PC-3 (cell line): ENCODE results near the gene AUP1. TPM values are rescaled to one million over a fixed set of nuclear protein-coding genes. Genes with fewer than 3 reads are reported as not detected.

Experiments used
- ATAC-seq: fragments of 200-7000 bp; cut with Tn5 transposase; 2 replicates; pipeline ENCODE4 v1.9.1; 2020; ENCODE audit warnings: mild to moderate bottlenecking, moderate library complexity
- BruUV-seq: library from RNA; stranded (reverse); fragments of 400-500 nt; replicated peaks from 2 replicates; lab custom pipeline; 2021; lab: Mats Ljungman, UMichigan
- CTCF ChIA-PET: fragments of 300-600 bp; sonication (Branson Sonifier 250); formaldehyde crosslinking; loops from one replicate; lab custom pipeline; 2022; ENCODE audit warnings: antibody characterized with exemption; lab: Charles Lee
- POLR2A ChIA-PET: fragments of 300-600 bp; sonication (Branson Sonifier 250); formaldehyde crosslinking; loops from one replicate; lab custom pipeline; 2022; ENCODE audit warnings: antibody characterized with exemption; ENCODE audit not compliant: unreplicated experiment; lab: Charles Lee
- DNase-seq: peaks from one replicate; pipeline ENCODE4 v3.0.0-alpha.2; 2015
- H2AFZ ChIP-seq: fragments of 300-600 bp; sonication (generic); 2 replicates; pipeline ENCODE4 v1.6.0; 2016; ENCODE audit warnings: antibody characterized with exemption, low read length
- H3F3A ChIP-seq: fragments of 300-600 bp; sonication (generic); one replicate; pipeline ENCODE4 v1.6.0; 2017; ENCODE audit warnings: antibody characterized with exemption, low read length, control low read depth, mild to moderate bottlenecking; ENCODE audit not compliant: unreplicated experiment
- H3K27ac ChIP-seq: fragments of 300-600 bp; sonication (generic); 2 replicates; pipeline ENCODE4 v1.5.1; 2016; ENCODE audit warnings: mild to moderate bottlenecking, low read length
- H3K27me3 ChIP-seq: fragments of 300-600 bp; sonication (generic); 2 replicates; pipeline ENCODE4 v1.6.1; 2016; ENCODE audit warnings: low read length, mixed read lengths
- H3K36me3 ChIP-seq: fragments of 300-600 bp; sonication (generic); 2 replicates; pipeline ENCODE4 v1.6.1; 2016; ENCODE audit warnings: low read depth, mixed run types, low read length, mixed read lengths
- H3K4me1 ChIP-seq: fragments of 300-600 bp; sonication (generic); 2 replicates; pipeline ENCODE4 v1.5.1; 2016; ENCODE audit warnings: low read length; ENCODE audit not compliant: insufficient read depth
- H3K4me2 ChIP-seq: fragments of 300-600 bp; sonication (generic); 2 replicates; pipeline ENCODE4 v1.6.0; 2016; ENCODE audit warnings: low read length
- H3K4me3 ChIP-seq: fragments of 300-600 bp; sonication (generic); 2 replicates; pipeline ENCODE4 v1.5.1; 2016; ENCODE audit warnings: mild to moderate bottlenecking, low read length, mixed read lengths
- H3K79me2 ChIP-seq: fragments of 300-600 bp; sonication (generic); 2 replicates; pipeline ENCODE4 v1.6.1; 2017; ENCODE audit warnings: low read length, mixed read lengths
- H3K9ac ChIP-seq: fragments of 300-600 bp; sonication (generic); 2 replicates; pipeline ENCODE4 v1.6.0; 2016; ENCODE audit warnings: mild to moderate bottlenecking, low read length
- H3K9me2 ChIP-seq: fragments of 300-600 bp; sonication (generic); replicated peaks from 2 replicates; pipeline ENCODE4 v1.6.1; 2016; ENCODE audit warnings: mixed run types, low read length, mixed read lengths
- H3K9me3 ChIP-seq: fragments of 300-600 bp; sonication (generic); 2 replicates; pipeline ENCODE4 v1.6.1; 2016; ENCODE audit warnings: low read length, mixed read lengths
- H4K20me1 ChIP-seq: fragments of 300-600 bp; sonication (generic); 2 replicates; pipeline ENCODE4 v1.6.1; 2016; ENCODE audit warnings: low read length, mixed read lengths
- CTCF ChIP-seq: fragments of 300-600 bp; sonication (generic); conservative IDR thresholded peaks from 2 replicates; pipeline ENCODE4 v1.5.1; 2017; ENCODE audit warnings: antibody characterized with exemption, low read depth, mild to moderate bottlenecking, low read length
- EZH2 ChIP-seq: fragments of 300-600 bp; sonication (generic); IDR thresholded peaks from one replicate; pipeline ENCODE4 v1.6.1; 2017; ENCODE audit warnings: antibody characterized with exemption, mild to moderate bottlenecking, low read length; ENCODE audit not compliant: unreplicated experiment
- EZH2phosphoT487 ChIP-seq: fragments of 300-600 bp; sonication (generic); IDR thresholded peaks from 2 replicates; pipeline ENCODE4 v1.6.1; 2018; ENCODE audit warnings: mild to moderate bottlenecking, antibody characterized with exemption, low read length, borderline replicate concordance
- intact Hi-C: fragments of 100-400 bp; cut with micrococcal nuclease; formaldehyde crosslinking; loops from 2 replicates; pipeline ENCODE4 v1.9.0; 2023
- total RNA-seq: library from RNA; depleted of rRNA; stranded (reverse); fragments of >200 nt; gene quantifications from 2 replicates; pipeline ENCODE4 v1.2.3, GENCODE V29; 2014

The AUP1 gene
- total RNA-seq, 1 experiment from 2014 or later, result 233 TPM

GRCh38 chr2:74527741-74528140 lies 1.8 kb downstream of the AUP1 start:
- Histone ChIP-seq H3K4me1 (peaks cover 20% of the 10 kb centered on the region), H3K9me3 (no peaks in the 10 kb centered on the region), H3K4me3 (peak overlapping the region; percentile 93), H3K36me3 (peaks cover 31% of the 10 kb centered on the region), H3K4me2 (peak overlapping the region; percentile 97), H4K20me1 (0 out of 2 replicates have a peak, but pooled peaks cover 7% of the 10 kb centered on the region), H3F3A (no peaks in the 10 kb centered on the region), H3K9me2 (no peaks in the 10 kb centered on the region), H3K79me2 (peaks cover 43% of the 10 kb centered on the region), H3K27me3 (no peaks in the 10 kb centered on the region), H3K9ac (no peak overlapping the region), H3K27ac (no peak overlapping the region), H2AFZ (no peak overlapping the region)
- ChIA-PET CTCF (no interaction called here), POLR2A (no interaction called here)
- TF ChIP-seq CTCF (no peak), EZH2phosphoT487 (no peak), EZH2 (no peak)
- ATAC-seq (no peak), DNase-seq (no peak)
- intact Hi-C loops, result no loop called here
- no TSS peak for BruUV-seq

DNA sequence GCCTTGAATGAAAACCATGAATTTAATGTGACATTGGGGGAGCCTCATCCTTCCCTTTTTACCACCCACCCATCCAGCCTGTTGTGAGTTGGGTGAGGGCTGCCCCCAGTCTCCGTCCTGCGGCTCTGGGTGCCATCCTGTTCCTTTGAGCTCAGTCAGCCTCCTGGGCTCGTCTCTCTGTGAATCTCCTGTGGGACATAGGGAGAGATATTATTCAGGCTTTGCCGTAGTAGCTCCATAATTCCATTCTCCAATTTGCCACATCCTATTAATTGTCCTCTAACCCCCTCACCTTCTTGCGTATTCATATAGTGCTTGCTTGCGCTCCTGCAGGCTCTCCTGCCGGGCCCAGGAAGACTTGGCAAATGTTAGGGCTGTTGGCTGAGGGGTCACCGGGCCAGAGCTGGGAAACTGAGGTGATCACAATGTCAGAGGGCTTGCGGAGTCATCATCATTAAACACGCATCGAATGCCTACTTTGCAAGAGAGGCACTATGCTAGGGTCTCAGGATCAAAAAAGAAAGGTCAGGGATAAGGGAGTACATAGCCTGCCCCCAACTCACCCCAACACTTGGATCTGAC lies 2.8 kb downstream of the AUP1 start:
- CTCF ChIA-PET, result no interaction called here
- peaks cover 20% of the 10 kb centered on the region for H3K4me1 ChIP-seq
- H3K4me3 ChIP-seq, result no peak overlapping the region
- no peak overlapping the region for H3K27ac ChIP-seq
- no peak overlapping the region for H3K4me2 ChIP-seq
- no peaks in the 10 kb centered on the region for H3K9me2 ChIP-seq
- no peak for DNase-seq
- H3K27me3 ChIP-seq, result no peaks in the 10 kb centered on the region
- TF ChIP-seq CTCF (no peak), EZH2phosphoT487 (no peak), EZH2 (no peak)
- no peak overlapping the region for H3K9ac ChIP-seq
- H3K79me2 ChIP-seq, result peaks cover 43% of the 10 kb centered on the region
- POLR2A ChIA-PET, result no interaction called here
- intact Hi-C loops, result no loop called here
- no TSS peak for BruUV-seq
- no peak overlapping the region for H2AFZ ChIP-seq
- peaks cover 26% of the 10 kb centered on the region for H3K36me3 ChIP-seq
- no peak for ATAC-seq
- H3K9me3 ChIP-seq, result no peaks in the 10 kb centered on the region
- H3F3A ChIP-seq, result no peaks in the 10 kb centered on the region
- H4K20me1 ChIP-seq, result 0 out of 2 replicates have a peak, but pooled peaks cover 7% of the 10 kb centered on the region
